K562 (cell line): Measurements from ENCODE around the gene CSNK1G2. TPM values are rescaled to one million over a fixed set of nuclear protein-coding genes. Genes with fewer than 3 reads are reported as not detected.
A peak's percentile ranks its signal among the peaks of the same experiment; 100 is the strongest.

ENCODE experiments used
- ATAC-seq: fragments of 200-7000 bp; cut with Tn5 transposase; 3 replicates; pipeline ENCODE4 v1.9.1; 2020; ENCODE audit warnings: moderate library complexity
- BruUV-seq: library from RNA; stranded (reverse); fragments of 400-500 nt; replicated peaks from 2 replicates; lab custom pipeline; 2021; lab: Mats Ljungman, UMichigan
- CTCF ChIA-PET: fragments of 300-600 bp; formaldehyde crosslinking; extraction: SDS; loops from one replicate; lab custom pipeline; 2021; ENCODE audit warnings: low intra/inter-chr PET ratio; lab: Yijun Ruan, JAX
- POLR2A ChIA-PET: fragments of 300-600, 350-650 bp; sonication (Branson Sonifier 250); formaldehyde crosslinking; extraction: SDS; loops from one replicate; lab custom pipeline; 2021; ENCODE audit warnings: antibody characterized with exemption, inconsistent platforms; lab: Yijun Ruan, JAX
- DNase-seq, 4 experiments: peaks; one replicate each; pipeline versions ENCODE4 v3.0.0 to v3.0.0-alpha.2; 2011 to 2018; ENCODE audit warnings: low spot score in 3 of 4, mixed read lengths in 3 of 4; ENCODE audit errors: extremely low read depth in 1 of 4
- FAIRE-seq: peaks from 2 replicates; lab custom pipeline; 2011; peaks lifted over from hg19 to GRCh38; lab: Jason Lieb, UNC
- H2AFZ ChIP-seq: 2 replicates; pipeline ENCODE4 v1.6.0; 2011; ENCODE audit warnings: low read depth, low read length, control low read depth, inconsistent platforms
- H3K27ac ChIP-seq: fragments of 200-600 bp; 3 replicates; pipeline ENCODE4 v1.8.0; 2011; ENCODE audit warnings: low read depth, mild to moderate bottlenecking, control low read depth, inconsistent platforms, low read length, moderate library complexity, mixed read lengths; ENCODE audit errors: extremely low read depth
- H3K27me3 ChIP-seq, 2 experiments: fragments of 300-600 bp in 1 of 2; 2 replicates in 1 of 2; 3 replicates in 1 of 2; pipeline versions ENCODE4 v1.6.0 to v1.8.0; 2011; ENCODE audit warnings: inconsistent platforms in 2 of 2, low read length in 2 of 2, mild to moderate bottlenecking in 1 of 2, mixed read lengths in 1 of 2, moderate library complexity in 1 of 2; ENCODE audit not compliant: control insufficient read depth in 2 of 2, insufficient read depth in 2 of 2
- H3K36me3 ChIP-seq: fragments of 300-600 bp; 3 replicates; pipeline ENCODE4 v1.8.0; 2011; ENCODE audit warnings: mild to moderate bottlenecking, low read length, inconsistent platforms; ENCODE audit not compliant: control insufficient read depth, insufficient read depth
- H3K4me1 ChIP-seq, 2 experiments: fragments of 200-600 bp in 1 of 2; replicated peaks in 1 of 2; 2 replicates in 1 of 2; 3 replicates in 1 of 2; pipeline versions ENCODE4 v1.5.1 to v1.8.0; 2011; ENCODE audit warnings: inconsistent platforms in 2 of 2, low read length in 2 of 2, mild to moderate bottlenecking in 1 of 2, mixed read lengths in 1 of 2, moderate library complexity in 1 of 2; ENCODE audit not compliant: control insufficient read depth in 2 of 2, insufficient read depth in 2 of 2
- H3K4me2 ChIP-seq: 2 replicates; pipeline ENCODE4 v1.6.1; 2011; ENCODE audit warnings: low read length, control low read depth, inconsistent platforms, mixed read lengths; ENCODE audit not compliant: insufficient read depth
- H3K4me3 ChIP-seq: fragments of 200-600 bp; sonication (generic), shearing (Covaris generic); 2 replicates; pipeline ENCODE4 v1.5.1; 2016; ENCODE audit warnings: control low read depth, inconsistent platforms
- H3K79me2 ChIP-seq: fragments of 200-600 bp; 3 replicates; pipeline ENCODE4 v1.8.0; 2011; ENCODE audit warnings: low read length, inconsistent platforms; ENCODE audit not compliant: control insufficient read depth, insufficient read depth
- H3K9ac ChIP-seq, 2 experiments: 2 replicates each; pipeline versions ENCODE4 v1.6.0 to v1.6.1; 2011; ENCODE audit warnings: low read depth in 2 of 2, low read length in 2 of 2, control low read depth in 1 of 2, inconsistent platforms in 1 of 2, mild to moderate bottlenecking in 1 of 2, mixed read lengths in 1 of 2; ENCODE audit not compliant: insufficient read depth in 1 of 2
- H3K9me1 ChIP-seq: one replicate; pipeline ENCODE4 v1.6.0; 2011; ENCODE audit warnings: inconsistent platforms, mild to moderate bottlenecking, low read length, moderate library complexity; ENCODE audit not compliant: control insufficient read depth, insufficient read depth
- H3K9me3 ChIP-seq: replicated peaks from 2 replicates; pipeline ENCODE4 v1.5.1; 2011; ENCODE audit warnings: low read depth, low read length, inconsistent platforms; ENCODE audit not compliant: control insufficient read depth, insufficient read depth
- H4K20me1 ChIP-seq: replicated peaks from 2 replicates; pipeline ENCODE4 v1.6.1; 2011; ENCODE audit warnings: low read length, inconsistent platforms, mixed read lengths; ENCODE audit not compliant: control insufficient read depth, insufficient read depth
- POLR2B ChIP-seq: fragments of 450-650 bp; IDR thresholded peaks from 2 replicates; pipeline ENCODE4 v1.6.1; 2018; ENCODE audit warnings: low read depth; ENCODE audit not compliant: partially characterized antibody
- POLR2G ChIP-seq: fragments of 200-400 bp; formaldehyde crosslinking; IDR thresholded peaks from 2 replicates; pipeline ENCODE4 v1.6.1; 2017; ENCODE audit warnings: low read depth, mild to moderate bottlenecking, antibody characterized with exemption, low read length, moderate library complexity
- PRPF4 ChIP-seq: fragments of 200-400 bp; formaldehyde crosslinking; IDR thresholded peaks from one replicate; pipeline ENCODE4 v1.6.1; 2017; ENCODE audit warnings: low read length, low read depth, mild to moderate bottlenecking; ENCODE audit not compliant: insufficient read depth, poor library complexity, severe bottlenecking
- RB1 ChIP-seq: fragments of 450-650 bp; IDR thresholded peaks from 2 replicates; pipeline ENCODE4 v1.6.1; 2017; ENCODE audit warnings: low read depth, mild to moderate bottlenecking
- WGBS: fragments of 100-300 bp; shearing (Covaris generic); methylation state at CpG from one replicate; pipeline ENCODE4 v1.1.6; 2016; ENCODE audit warnings: low coverage, mixed read lengths; ENCODE audit not compliant: insufficient coverage; ENCODE audit errors: missing lambda C conversion rate; 5-methylcytosine and 5-hydroxymethylcytosine counted together
- in situ Hi-C: fragments of 300-500 bp; cut with MboI; formaldehyde crosslinking; loops from 4 replicates; pipeline ENCODE4 v1.15.0; 2018; ENCODE audit warnings: inconsistent platforms, mixed read lengths
- intact Hi-C: fragments of 100-400 bp; cut with micrococcal nuclease; formaldehyde crosslinking; loops from 2 replicates; pipeline ENCODE4 v1.14.2; 2022
- polyA plus RNA-seq, 8 experiments: library from polyadenylated mRNA; depleted of rRNA in 4 of 8; stranded (reverse) in 5 of 8; unstranded in 3 of 8; fragments of >200 nt; fragmentation: Nextera tagmentation in 2 of 8; fragmentation: Illumina TruSeq in 1 of 8; extraction: Ambion mirVana in 2 of 8; extraction: Trizol in 1 of 8; gene quantifications; 2 replicates each; pipeline versions ENCODE4 v1.2.1 to v1.2.3, GENCODE V29; 2011 to 2014; ENCODE audit warnings: inconsistent platforms in 1 of 8, missing spikeins in 1 of 8
- total RNA-seq, 7 experiments: library from RNA; depleted of rRNA in 6 of 7; stranded (reverse); fragments of >200 nt in 6 of 7; fragmentation: Illumina TruSeq in 2 of 7; extraction: Trizol in 2 of 7; gene quantifications; 2 replicates each; pipeline versions ENCODE4 v1.2.1 to v1.2.3, GENCODE V29; 2011 to 2021; ENCODE audit warnings: low replicate concordance in 1 of 7
- TF ChIP-seq, protein P1 (sequence below), 2 experiments: fragments of 200-800 bp in 1 of 2; sonication (Bioruptor generic) in 1 of 2; sonication (generic) in 1 of 2; formaldehyde crosslinking in 1 of 2; IDR thresholded peaks in 1 of 2; conservative IDR thresholded peaks in 1 of 2; 2 replicates each; pipeline versions ENCODE4 v1.5.0 to v1.6.1; 2016 to 2020; ENCODE audit warnings: missing compliant biosample characterization in 1 of 2, missing genetic modification characterization in 1 of 2, missing genetic modification reagents in 1 of 2

Gene CSNK1G2
- total and polyA plus RNA-seq, 9 of the 15 experiments (the other 6 are each of a cell fraction or from before 2014, with no cell fraction given), result 0.48 to 119 (median 49.5) TPM

DNA sequence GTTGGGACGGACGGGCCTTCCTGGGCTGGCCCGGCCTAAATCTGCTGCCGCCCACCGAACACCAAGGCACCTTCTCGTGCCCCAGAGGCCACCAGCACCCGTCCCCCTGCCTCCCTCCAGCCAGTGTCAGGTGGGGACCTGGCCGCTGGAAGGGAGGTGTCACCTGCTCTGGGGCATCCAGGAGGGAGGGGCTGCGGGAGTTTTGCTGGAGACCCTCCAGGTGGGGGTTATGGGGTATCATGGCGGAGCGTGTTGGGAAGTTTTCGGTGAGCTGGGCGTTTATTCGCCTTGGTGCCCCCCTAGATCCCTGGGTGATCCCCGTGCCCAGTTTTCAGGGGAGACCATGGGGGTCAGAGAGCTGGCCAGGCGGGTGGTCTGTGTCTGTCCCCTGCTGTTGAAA, 9.7 kb downstream of the CSNK1G2 start:
- no peak overlapping the region for H3K4me2 ChIP-seq
- peaks cover 0 to 63% of the 10 kb centered on the region in 2 experiments; a peak in 2 of 5 replicates for H3K4me1 ChIP-seq
- H4K20me1 ChIP-seq, result peaks cover 19% of the 10 kb centered on the region
- ChIA-PET CTCF (no interaction called here), POLR2A (interaction anchor here (0.5 kb wide), 1 partner anchor 62 kb away, joined by 3 read pairs; no protein-coding TSS in a partner anchor)
- H3K9me3 ChIP-seq, result no peaks in the 10 kb centered on the region
- no peak for FAIRE-seq
- H3K4me3 ChIP-seq, result no peak overlapping the region
- no peaks in the 10 kb centered on the region for H3K27me3 ChIP-seq
- peaks cover 86% of the 10 kb centered on the region for H3K79me2 ChIP-seq
- no peak overlapping the region for H3K9ac ChIP-seq
- in situ Hi-C loops (no loop called here), intact Hi-C loops (no loop called here)
- no peak overlapping the region for H2AFZ ChIP-seq
- no peaks in the 10 kb centered on the region for H3K9me1 ChIP-seq
- no peak for ATAC-seq
- no peak for TF ChIP-seq RB1
- no peak for TF ChIP-seq POLR2B
- 0 out of 2 replicates have a peak, but pooled peaks have one; percentile 15 for TF ChIP-seq POLR2G
- TF ChIP-seq, protein P1, sequence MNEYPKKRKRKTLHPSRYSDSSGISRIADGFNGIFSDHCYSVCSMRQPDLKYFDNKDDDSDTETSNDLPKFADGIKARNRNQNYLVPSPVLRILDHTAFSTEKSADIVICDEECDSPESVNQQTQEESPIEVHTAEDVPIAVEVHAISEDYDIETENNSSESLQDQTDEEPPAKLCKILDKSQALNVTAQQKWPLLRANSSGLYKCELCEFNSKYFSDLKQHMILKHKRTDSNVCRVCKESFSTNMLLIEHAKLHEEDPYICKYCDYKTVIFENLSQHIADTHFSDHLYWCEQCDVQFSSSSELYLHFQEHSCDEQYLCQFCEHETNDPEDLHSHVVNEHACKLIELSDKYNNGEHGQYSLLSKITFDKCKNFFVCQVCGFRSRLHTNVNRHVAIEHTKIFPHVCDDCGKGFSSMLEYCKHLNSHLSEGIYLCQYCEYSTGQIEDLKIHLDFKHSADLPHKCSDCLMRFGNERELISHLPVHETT (CRISPR knock-in tag; conservative IDR thresholded peaks at IDR 0.05 in 1 of 2, IDR thresholded peaks at IDR 0.05 in 1 of 2), result no peak
- no peak for TF ChIP-seq PRPF4
- DNase-seq, result no peak
- BruUV-seq, result no TSS peak
- peaks cover 52% of the 10 kb centered on the region; the same call in 2 of the 3 replicates for H3K36me3 ChIP-seq
- WGBS, result 99% methylated on average over 13 of the region's 16 CpGs
- no peak overlapping the region for H3K27ac ChIP-seq
